Gastrocnemius medialis (tissue), 4 donors: ENCODE data around the gene MLLT10.

Source experiments
- CTCF ChIP-seq, 5 experiments: fragments of 450-650 bp in 3 of 5; fragments of 200-600 bp in 2 of 5; sonication (generic) in 2 of 5; IDR thresholded peaks in 4 of 5; conservative IDR thresholded peaks in 1 of 5; 1 replicate in 4 of 5; 2 replicates in 1 of 5; pipeline ENCODE4 v1.5.1; 2016 to 2019; ENCODE audit warnings: antibody characterized with exemption in 5 of 5, mild to moderate bottlenecking in 3 of 5, moderate library complexity in 3 of 5
- POLR2A ChIP-seq, 2 donors: fragments of 450-650 bp; IDR thresholded peaks; one replicate each; pipeline ENCODE4 v1.6.1; 2017; ENCODE audit warnings: antibody characterized with exemption in 2 of 2, mild to moderate bottlenecking in 2 of 2, moderate library complexity in 2 of 2

- TF ChIP-seq POLR2A (IDR thresholded peaks at IDR 0.05) = no peak
- TF ChIP-seq CTCF (IDR thresholded peaks at IDR 0.05 in 4 of 5, conservative IDR thresholded peaks at IDR 0.05 in 1 of 5) = no peak
Measured at GRCh38 chr10:21502348-21502740, 31.7 kb upstream of the MLLT10 start.
